Ovary (tissue), 3 donors: ENCODE data around the gene SEPTIN11.

ENCODE experiments used
- EP300 ChIP-seq: sonication (generic); formaldehyde crosslinking; IDR thresholded peaks from one replicate; pipeline ENCODE4 v1.6.1; 2017; ENCODE audit warnings: antibody characterized with exemption
- TF ChIP-seq, protein P1 (sequence below), 3 donors: fragments of 450-650 bp in 2 of 3; fragments of 200-600 bp in 1 of 3; IDR thresholded peaks; one replicate each; pipeline versions ENCODE4 v1.5.1 to v1.8.0; 2016 to 2022; ENCODE audit warnings: antibody characterized with exemption in 3 of 3, mild to moderate bottlenecking in 1 of 3
- donor health status: DM: no; HTN: no; CAD: no.

DNA sequence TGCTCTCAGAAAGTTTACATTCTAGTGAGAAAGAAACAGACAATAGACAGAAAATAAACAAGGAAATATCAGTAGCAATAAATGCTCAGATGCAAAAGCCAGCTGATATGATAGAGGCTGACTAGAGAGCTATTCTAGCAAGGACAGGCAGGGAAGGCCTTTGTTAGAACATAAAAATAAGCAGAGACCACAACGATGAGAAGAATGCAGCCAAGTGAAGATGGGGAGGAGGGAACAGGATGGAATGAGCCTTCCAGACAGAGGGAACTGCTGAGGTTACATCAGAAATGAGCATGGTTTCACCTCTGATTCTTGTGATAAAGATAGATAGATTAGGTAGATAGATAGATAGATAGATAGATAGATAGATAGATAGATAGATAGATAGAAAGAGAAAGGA lies 44.0 kb upstream of the SEPTIN11 start:
- TF ChIP-seq, protein P1, sequence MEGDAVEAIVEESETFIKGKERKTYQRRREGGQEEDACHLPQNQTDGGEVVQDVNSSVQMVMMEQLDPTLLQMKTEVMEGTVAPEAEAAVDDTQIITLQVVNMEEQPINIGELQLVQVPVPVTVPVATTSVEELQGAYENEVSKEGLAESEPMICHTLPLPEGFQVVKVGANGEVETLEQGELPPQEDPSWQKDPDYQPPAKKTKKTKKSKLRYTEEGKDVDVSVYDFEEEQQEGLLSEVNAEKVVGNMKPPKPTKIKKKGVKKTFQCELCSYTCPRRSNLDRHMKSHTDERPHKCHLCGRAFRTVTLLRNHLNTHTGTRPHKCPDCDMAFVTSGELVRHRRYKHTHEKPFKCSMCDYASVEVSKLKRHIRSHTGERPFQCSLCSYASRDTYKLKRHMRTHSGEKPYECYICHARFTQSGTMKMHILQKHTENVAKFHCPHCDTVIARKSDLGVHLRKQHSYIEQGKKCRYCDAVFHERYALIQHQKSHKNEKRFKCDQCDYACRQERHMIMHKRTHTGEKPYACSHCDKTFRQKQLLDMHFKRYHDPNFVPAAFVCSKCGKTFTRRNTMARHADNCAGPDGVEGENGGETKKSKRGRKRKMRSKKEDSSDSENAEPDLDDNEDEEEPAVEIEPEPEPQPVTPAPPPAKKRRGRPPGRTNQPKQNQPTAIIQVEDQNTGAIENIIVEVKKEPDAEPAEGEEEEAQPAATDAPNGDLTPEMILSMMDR (IDR thresholded peaks at IDR 0.05), result no peak
- no peak for TF ChIP-seq EP300
